Measurements from ENCODE around the gene SGIP1.
A peak's percentile ranks its signal among the peaks of the same experiment; 100 is the strongest.
"Not testable (repeated sequence)": the region's sequence is repeated elsewhere in the genome, so short reads cannot be mapped to it uniquely, and the experiment has no call there.

Gene SGIP1

DNA sequence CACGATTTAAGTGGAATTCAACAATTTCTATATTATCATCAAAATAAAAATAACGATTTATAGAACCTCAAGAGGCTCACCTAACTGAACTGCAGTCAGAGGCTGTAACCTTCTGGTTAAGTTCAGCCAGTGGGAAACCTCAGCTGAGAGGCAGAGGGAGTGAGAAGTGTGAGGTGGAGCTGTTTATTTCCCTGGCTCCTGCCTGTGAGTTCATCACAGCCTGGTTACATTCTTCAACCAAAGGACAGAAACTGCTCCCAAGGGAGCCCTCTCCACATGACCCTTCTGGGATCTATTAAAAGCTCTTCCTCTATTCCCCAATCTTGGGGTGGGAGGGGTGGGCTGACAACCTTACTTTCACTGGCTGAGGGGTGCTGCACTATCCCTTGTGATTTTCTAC, 240.5 kb downstream of the SGIP1 start:
- no peak for DNase-seq

DNA sequence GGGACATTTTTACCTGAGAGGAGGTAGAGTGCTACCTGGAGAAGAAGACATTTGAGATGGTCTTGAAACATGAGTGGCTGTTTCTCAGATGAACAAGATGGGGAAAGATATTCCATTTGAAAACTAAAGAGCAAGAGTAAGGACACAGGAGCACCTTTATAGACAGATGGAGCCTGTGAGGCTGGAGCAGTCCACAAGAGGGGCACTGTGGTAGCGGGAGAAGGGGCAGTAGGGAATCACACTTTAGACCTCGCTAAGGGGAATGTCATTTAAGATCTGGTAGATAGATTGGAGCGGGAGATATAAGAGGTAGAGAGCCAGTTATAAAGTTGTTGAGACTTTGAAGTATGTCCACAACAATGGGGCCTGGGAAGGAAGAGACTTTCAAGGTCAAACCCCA, 241.7 kb downstream of the SGIP1 start:
- DNase-seq: no peak

DNA sequence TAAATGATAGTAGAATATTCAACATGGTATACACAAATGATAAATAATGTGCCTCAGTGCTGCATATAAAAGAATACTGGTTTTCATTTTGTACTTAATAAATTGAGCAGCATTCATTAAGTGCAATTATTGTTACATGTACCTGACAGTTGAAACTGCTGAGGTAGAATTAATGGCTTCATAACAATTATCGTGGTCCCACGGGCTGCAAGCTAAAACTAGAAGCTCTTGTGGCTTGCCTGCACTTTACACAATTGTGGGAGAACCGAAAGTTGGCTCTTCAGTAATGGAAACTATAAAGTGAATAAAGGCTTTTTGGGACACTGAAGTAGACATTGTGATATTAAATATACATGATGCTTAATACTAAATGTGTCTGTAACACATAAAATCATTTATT, 243.9 kb downstream of the SGIP1 start:
- no peak for DNase-seq

DNA sequence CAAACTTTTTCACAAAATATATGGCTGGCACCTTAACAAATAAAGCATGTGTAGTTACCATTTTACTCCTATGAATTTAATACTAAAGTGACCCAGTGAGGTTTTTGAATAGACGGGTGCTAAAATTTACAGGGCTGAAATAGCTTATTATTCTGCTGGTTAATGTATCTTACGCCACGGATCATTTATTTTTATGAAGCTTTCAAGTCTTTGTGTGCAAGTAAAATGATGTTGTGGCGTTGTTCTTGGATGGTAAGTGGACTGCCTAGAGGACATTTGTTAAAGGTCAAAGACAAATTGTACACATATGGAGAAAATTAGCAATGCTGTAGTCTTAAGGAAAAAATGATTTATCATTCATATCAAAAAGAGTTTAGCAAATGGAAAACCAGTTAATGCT, 244.3 kb downstream of the SGIP1 start:
- no peak for DNase-seq

DNA sequence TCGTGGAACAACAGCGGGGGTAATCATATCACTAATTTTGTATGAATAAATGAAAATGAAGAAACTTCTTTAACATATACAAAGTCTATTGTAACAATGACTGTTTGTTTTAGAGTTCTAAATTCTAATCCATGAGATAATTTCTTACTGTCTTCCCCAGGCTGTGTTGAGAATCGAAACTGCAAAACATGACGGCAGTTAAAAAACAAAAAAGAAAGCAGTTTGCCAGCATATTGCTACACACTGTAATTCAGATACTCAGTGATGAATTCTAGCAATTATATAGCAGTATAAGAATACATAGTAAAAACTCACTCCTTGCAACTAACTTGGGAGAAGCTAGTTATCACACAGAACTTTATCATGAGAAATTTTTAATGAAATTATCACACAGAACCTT, 245.0 kb downstream of the SGIP1 start:
- DNase-seq: no peak

DNA sequence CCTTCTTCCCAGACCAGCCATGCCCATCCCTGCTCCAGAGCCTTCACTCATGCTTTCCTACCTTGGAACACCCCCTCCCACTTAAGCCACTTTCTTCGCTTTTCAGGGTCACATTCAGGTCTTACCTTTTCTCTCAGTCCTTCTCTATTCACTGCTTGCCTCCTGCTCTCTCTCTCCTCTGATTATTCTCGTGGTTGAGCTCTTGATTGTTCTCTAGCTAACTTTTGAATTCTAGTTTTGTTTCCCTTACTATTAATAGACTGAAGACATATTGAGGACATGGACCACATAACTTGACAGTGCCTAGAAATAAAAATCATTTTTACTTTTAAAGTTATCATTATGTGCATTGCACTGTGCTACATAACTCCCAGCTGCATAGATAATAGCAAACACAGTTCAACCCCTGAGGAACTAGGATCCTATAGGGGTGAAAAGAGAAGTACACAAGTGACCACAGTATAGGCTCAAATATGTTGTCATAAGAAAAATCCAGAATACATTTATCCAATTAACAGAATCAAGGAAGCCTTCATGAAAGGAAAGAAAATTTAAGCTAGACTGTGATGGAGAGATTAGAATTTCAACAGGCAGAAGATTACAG, 245.6 kb downstream of the SGIP1 start:
- no peak for DNase-seq

DNA sequence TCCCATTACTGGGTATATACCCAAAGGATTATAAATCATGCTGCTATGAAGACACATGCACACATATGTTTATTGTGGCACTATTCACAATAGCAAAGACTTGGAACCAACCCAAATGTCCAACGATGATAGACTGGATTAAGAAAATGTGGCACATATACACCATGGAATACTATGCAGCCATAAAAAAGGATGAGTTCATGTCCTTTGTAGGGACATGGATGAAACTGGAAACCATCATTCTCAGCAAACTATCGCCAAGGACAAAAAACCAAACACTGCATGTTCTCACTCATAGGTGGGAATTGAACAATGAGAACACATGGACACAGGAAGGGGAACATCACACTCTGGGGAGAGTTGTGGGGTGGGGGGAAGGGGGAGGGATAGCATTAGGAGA, 251.8 kb downstream of the SGIP1 start:
- not testable (repeated sequence) for DNase-seq

DNA sequence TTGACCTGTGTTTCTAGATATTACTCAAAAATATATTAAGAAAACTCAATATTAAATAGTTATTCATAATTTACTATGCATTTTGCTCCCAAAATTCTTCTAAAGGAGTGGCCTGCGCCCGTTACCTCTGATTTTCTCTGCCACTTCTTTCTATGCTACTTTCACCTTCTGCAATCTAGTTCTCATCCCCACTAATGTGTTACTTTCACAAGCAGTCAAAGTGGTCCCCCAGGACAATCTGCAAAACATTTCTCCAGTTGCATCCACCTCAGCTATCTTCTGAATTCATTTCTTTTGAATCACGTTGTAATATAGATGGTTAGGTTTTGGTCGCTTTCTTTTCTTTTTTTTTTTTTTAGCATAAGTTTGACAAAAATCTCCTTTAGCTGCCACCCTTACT, 253.7 kb downstream of the SGIP1 start:
- DNase-seq: no peak

DNA sequence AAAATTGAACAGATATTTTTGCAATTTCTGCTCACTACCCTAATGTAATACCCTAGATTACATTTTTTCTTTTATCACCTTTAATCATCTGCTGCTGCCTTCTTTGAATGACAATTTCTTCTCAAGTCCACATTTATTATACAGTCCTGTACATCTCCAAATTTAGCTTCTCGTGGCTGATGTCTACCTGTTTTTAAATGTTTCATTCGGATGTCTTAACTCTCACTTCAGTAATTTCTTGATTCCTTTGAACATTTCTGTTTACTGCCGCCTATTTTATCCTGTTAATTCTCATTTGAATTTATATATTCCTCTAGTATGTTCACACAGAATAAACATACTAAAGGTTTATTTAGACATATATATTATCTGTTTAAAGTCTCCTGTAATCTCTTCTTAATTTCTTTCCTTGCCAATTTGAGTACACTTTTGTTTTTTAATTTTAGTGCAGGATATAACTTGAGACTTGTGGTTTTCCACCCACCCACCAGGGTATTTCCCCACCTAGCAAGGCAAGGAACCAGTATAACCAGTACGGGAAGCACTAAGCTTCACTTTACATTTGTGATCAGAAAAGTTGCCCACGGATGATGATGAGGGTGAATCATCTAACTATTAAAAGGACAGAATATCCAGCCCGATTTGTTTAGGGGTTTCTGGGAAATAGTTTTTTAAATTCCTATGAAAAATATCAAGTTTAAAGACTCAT, 254.4 kb downstream of the SGIP1 start:
- peak; percentile 70 to 76 (median 75) for DNase-seq

DNA sequence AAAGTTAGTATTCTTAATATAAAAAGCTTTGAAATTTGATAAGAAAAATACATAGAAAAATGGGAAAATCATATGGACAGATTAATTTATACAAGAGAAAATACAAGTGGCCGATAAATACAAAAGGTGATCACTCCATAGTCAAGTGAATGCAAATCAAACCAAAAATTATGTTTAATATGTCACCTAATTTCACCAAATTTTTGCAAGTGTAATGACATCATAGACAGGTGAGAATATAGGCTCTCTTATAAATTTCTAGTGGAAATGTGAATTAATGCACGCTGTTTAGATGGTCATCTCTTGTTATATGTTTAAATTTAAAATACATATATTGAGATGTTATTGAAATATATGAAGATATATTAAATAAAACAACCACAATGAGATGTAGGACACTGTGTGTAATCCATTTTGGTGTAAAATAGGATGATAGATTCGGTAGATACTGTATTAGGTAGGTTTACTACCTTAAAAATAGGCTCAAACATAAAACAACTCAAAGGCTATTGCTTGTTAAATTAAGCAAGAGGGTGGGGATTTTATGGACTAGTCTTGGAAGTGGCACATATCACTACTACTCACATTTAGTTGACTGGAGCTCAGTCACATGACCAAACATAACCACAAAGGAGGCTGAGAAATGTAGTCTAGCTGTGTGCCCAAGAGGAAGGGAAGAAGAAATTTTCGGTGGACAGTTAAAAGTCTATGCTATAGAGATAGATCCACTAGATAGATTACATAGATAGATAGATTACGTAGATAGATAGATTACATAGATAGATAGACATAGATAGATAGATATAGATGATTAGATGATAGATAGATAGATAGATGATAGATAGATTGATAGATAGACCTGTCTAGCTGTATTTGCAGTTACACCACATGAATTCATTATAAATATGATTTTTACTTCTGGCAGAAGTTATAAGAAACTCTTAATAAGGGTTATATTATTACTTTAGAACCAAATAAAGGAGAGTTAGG, 258.0 kb downstream of the SGIP1 start:
- peak in 1 of 3 donors; percentile 11 for DNase-seq

DNA sequence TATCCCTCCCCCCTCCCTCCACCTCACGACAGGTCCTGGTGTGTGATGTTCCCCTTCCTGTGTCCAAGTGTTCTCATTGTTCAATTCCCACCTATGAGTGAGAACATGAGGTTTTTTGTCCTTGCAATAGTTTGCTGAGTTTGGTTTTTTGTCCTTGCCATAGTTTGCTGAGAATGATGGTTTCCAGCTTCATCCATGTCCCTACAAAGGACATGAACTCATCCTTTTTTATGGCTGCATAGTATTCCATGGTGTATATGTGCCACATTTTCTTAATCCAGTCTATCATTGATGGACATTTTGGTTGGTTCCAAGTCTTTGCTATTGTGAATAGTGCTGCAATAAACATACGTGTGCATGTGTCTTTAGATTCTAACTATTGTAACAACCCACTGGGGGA, 261.9 kb downstream of the SGIP1 start:
- not testable (repeated sequence) for DNase-seq
